ENCODE measurements around the gene VCAN. TPM values are rescaled to one million over a fixed set of nuclear protein-coding genes. Genes with fewer than 3 reads are reported as not detected.

VCAN gene
- total and polyA plus RNA-seq, 2 of the 8 experiments (the other 6 are each of a cell fraction or from before 2014, with no cell fraction given): 146 to 404 TPM

- TF ChIP-seq RXRA (IDR thresholded peaks at IDR 0.05; ENCODE audit: insufficient read depth, low read depth, low read length): no peak
Measured at GRCh38 chr5:83547161-83547560, 75.6 kb downstream of the VCAN start (continued).

All from H1 (cell line).